ENCODE data around the gene ASIC5. TPM values are rescaled to one million over a fixed set of nuclear protein-coding genes. Genes with fewer than 3 reads are reported as not detected.

ASIC5 gene
- total and polyA plus RNA-seq, 7 experiments from 2014 or later, result not detected

DNA sequence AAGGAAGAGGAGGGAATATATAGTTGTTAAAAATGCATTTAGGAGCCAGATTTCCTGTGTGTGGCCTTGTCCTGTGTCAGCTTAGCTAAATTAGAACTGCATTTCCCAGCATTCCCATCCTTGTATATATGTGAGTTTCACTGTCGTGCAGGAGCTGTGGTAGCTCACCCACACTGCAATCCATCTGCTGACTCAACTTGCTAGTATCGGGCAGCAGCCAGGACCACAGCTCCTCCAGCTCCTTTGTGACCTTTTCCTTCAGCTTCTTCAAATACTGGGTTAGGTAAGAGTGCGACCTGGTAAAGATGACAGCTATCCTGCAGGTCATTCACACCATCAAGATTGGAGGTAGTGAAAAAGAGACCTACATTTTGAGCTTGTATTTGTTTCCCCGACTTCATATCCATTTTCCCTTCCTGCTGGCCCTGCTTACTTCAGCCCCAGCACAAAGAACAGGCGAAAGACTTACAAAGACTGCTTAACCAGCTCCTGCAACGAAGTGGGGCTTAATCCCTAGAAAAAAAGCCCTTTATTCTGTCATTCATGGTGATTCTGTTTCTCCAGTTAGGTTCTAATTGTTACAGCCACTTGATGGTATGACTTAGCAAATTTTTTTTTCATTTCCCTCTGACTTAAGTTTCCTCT is 11.4 kb downstream of the ASIC5 start:
- peaks cover 2 to 27% (median 13%) of the 10 kb centered on the region in 5 donors for H3K27me3 Mint-ChIP-seq
- ChIA-PET CTCF (no interaction called here), POLR2A (no interaction called here)
- H3K9me3 Mint-ChIP-seq, result peaks cover 0 to 9% (median 0%) of the 10 kb centered on the region in 11 donors
- Histone ChIP-seq H3K36me3 (ENCODE audit: control insufficient read depth in 2 of 3, insufficient read depth in 3 of 3, low read length in 3 of 3) (no peaks in the 10 kb centered on the region), H3K27ac (ENCODE audit: low read depth, low read length) (no peak overlapping the region), H3K4me1 (ENCODE audit: control insufficient read depth in 2 of 2, insufficient read depth in 2 of 2, low read length in 2 of 2) (no peaks in the 10 kb centered on the region), H3K9me3 (ENCODE audit: control insufficient read depth in 2 of 3, low read length in 3 of 3) (no peaks in the 10 kb centered on the region), H3K27me3 (ENCODE audit: control insufficient read depth in 2 of 2, insufficient read depth in 2 of 2, low read length in 2 of 2) (no peaks in the 10 kb centered on the region), H3K4me3 (ENCODE audit: low read length) (no peak overlapping the region)
- no peak overlapping the region for H3K4me3 Mint-ChIP-seq
- H3K27ac Mint-ChIP-seq, result no peak overlapping the region
- intact Hi-C loops (cut with micrococcal nuclease), result no loop called here
- H3K4me1 Mint-ChIP-seq, result no peaks in the 10 kb centered on the region
- ATAC-seq (no peak), DNase-seq (no peak)
- H3K36me3 Mint-ChIP-seq, result no peaks in the 10 kb centered on the region

DNA sequence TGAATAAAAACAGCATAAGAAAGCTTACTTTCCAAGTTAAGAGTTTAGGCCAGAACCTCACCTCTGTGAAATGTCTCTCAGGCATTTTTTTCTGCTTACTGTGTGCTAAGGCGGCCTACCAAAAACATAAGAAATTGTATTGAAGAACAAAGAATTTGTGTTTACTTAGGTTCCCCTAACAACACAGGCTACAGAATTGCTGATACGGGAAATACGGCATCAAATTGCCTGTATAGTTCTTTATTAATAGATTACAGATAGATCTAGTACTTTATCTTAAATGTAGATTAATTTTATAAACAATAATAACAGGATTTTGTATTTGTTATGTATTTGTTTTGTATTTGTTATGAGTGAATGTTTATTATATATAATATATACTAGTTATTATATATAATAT is 12.9 kb downstream of the ASIC5 start:
- intact Hi-C loops (cut with micrococcal nuclease), result no loop called here
- CTCF ChIA-PET, result no interaction called here
- Mint-ChIP-seq H3K27me3 (peaks cover 0 to 28% (median 7%) of the 10 kb centered on the region in 5 donors), H3K27ac (no peak overlapping the region), H3K4me1 (no peaks in the 10 kb centered on the region), H3K9me3 (peaks cover 0 to 12% (median 0%) of the 10 kb centered on the region in 11 donors), H3K36me3 (no peaks in the 10 kb centered on the region), H3K4me3 (no peak overlapping the region)
- Histone ChIP-seq H3K4me1 (ENCODE audit: control insufficient read depth in 2 of 2, insufficient read depth in 2 of 2, low read length in 2 of 2) (no peaks in the 10 kb centered on the region), H3K36me3 (ENCODE audit: control insufficient read depth in 2 of 3, insufficient read depth in 3 of 3, low read length in 3 of 3) (no peaks in the 10 kb centered on the region), H3K27ac (ENCODE audit: low read depth, low read length) (no peak overlapping the region), H3K4me3 (ENCODE audit: low read length) (no peak overlapping the region), H3K27me3 (ENCODE audit: control insufficient read depth in 2 of 2, insufficient read depth in 2 of 2, low read length in 2 of 2) (no peaks in the 10 kb centered on the region), H3K9me3 (ENCODE audit: control insufficient read depth in 2 of 3, low read length in 3 of 3) (no peaks in the 10 kb centered on the region)
- ATAC-seq (no peak), DNase-seq (no peak)
- POLR2A ChIA-PET, result no interaction called here

DNA sequence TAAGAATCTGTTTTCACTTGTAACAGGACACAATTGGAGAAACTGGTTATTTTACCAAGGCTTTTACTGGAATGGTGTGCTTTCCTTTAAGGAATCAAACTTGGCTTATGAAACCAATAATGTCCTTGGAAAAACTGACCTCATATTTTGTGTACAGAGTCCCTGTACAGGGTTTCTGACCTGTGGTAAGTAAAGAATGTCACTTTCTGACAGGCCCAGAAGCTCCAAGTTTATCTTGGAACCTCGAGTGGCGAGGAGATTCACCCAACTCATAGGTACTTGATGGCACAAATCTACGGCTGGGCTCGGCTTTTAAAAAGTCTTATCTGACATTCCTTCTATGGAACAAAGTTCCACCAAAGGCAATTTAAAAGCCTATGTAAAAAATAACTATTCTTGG is 17.0 kb downstream of the ASIC5 start:
- Histone ChIP-seq H3K4me1 (ENCODE audit: control insufficient read depth in 2 of 2, insufficient read depth in 2 of 2, low read length in 2 of 2) (no peaks in the 10 kb centered on the region), H3K27me3 (ENCODE audit: control insufficient read depth in 2 of 2, insufficient read depth in 2 of 2, low read length in 2 of 2) (no peaks in the 10 kb centered on the region), H3K36me3 (ENCODE audit: control insufficient read depth in 2 of 3, insufficient read depth in 3 of 3, low read length in 3 of 3) (no peaks in the 10 kb centered on the region), H3K4me3 (ENCODE audit: low read length) (no peak overlapping the region), H3K9me3 (ENCODE audit: control insufficient read depth in 2 of 3, low read length in 3 of 3) (no peaks in the 10 kb centered on the region), H3K27ac (ENCODE audit: low read depth, low read length) (no peak overlapping the region)
- ATAC-seq, result no peak
- Mint-ChIP-seq H3K27me3 (peaks cover 0 to 12% (median 0%) of the 10 kb centered on the region in 5 donors), H3K4me1 (no peaks in the 10 kb centered on the region), H3K27ac (no peak overlapping the region), H3K4me3 (no peak overlapping the region), H3K9me3 (peaks cover 0 to 12% (median 0%) of the 10 kb centered on the region in 11 donors), H3K36me3 (no peaks in the 10 kb centered on the region)
- POLR2A ChIA-PET, result no interaction called here
- intact Hi-C loops (cut with micrococcal nuclease), result no loop called here
- DNase-seq, result no peak
- CTCF ChIA-PET, result no interaction called here

- intact Hi-C loops (cut with micrococcal nuclease), result no loop called here
- no peak overlapping the region for H3K27ac Mint-ChIP-seq
- DNase-seq (no peak), ATAC-seq (no peak)
- ChIA-PET CTCF (no interaction called here), POLR2A (no interaction called here)
- peaks cover 0 to 21% (median 0%) of the 10 kb centered on the region in 5 donors for H3K27me3 Mint-ChIP-seq
- Histone ChIP-seq H3K27me3 (ENCODE audit: control insufficient read depth in 2 of 2, insufficient read depth in 2 of 2, low read length in 2 of 2) (no peaks in the 10 kb centered on the region), H3K9me3 (ENCODE audit: control insufficient read depth in 2 of 3, low read length in 3 of 3) (no peaks in the 10 kb centered on the region), H3K27ac (ENCODE audit: low read depth, low read length) (no peak overlapping the region), H3K4me3 (ENCODE audit: low read length) (no peak overlapping the region), H3K4me1 (ENCODE audit: control insufficient read depth in 2 of 2, insufficient read depth in 2 of 2, low read length in 2 of 2) (no peaks in the 10 kb centered on the region), H3K36me3 (ENCODE audit: control insufficient read depth in 2 of 3, insufficient read depth in 3 of 3, low read length in 3 of 3) (no peaks in the 10 kb centered on the region)
- H3K4me3 Mint-ChIP-seq, result no peak overlapping the region
- H3K36me3 Mint-ChIP-seq, result no peaks in the 10 kb centered on the region
- no peaks in the 10 kb centered on the region for H3K4me1 Mint-ChIP-seq
- peaks cover 0 to 12% (median 0%) of the 10 kb centered on the region in 11 donors for H3K9me3 Mint-ChIP-seq
These were observed 19.1 kb downstream of the ASIC5 start for GRCh38 chr4:155846929-155847328.

DNA sequence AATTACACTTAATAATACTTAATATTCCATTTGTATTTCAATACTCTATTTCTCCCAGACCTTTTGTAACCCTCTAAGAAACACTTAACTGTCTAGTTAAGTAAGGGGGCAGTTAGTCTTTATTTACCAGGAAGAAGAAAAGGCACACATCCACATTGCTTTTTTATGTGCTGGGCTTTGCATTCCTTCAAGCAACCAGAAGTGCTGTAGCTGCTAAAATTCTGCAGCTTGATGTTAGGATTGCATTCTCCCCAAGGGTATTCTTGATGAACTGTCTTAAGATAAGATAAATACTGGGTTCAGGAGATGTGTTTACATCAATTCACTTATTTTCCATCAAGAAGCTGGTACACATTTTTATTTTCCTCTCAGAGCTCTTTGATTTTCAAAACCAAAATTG is 24.0 kb downstream of the ASIC5 start:
- H3K4me1 Mint-ChIP-seq, result no peaks in the 10 kb centered on the region
- ChIA-PET CTCF (no interaction called here), POLR2A (interaction anchor here (0.5 kb wide), 1 partner anchor 271 kb away, joined by 3 read pairs; no protein-coding TSS in a partner anchor)
- H3K27me3 Mint-ChIP-seq, result peaks cover 0 to 17% (median 12%) of the 10 kb centered on the region in 5 donors
- Histone ChIP-seq H3K36me3 (ENCODE audit: control insufficient read depth in 2 of 3, insufficient read depth in 3 of 3, low read length in 3 of 3) (no peaks in the 10 kb centered on the region), H3K27ac (ENCODE audit: low read depth, low read length) (no peak overlapping the region), H3K4me1 (ENCODE audit: control insufficient read depth in 2 of 2, insufficient read depth in 2 of 2, low read length in 2 of 2) (no peaks in the 10 kb centered on the region), H3K27me3 (ENCODE audit: control insufficient read depth in 2 of 2, insufficient read depth in 2 of 2, low read length in 2 of 2) (no peaks in the 10 kb centered on the region), H3K4me3 (ENCODE audit: low read length) (no peak overlapping the region), H3K9me3 (ENCODE audit: control insufficient read depth in 2 of 3, low read length in 3 of 3) (no peaks in the 10 kb centered on the region)
- peaks cover 0 to 1% (median 0%) of the 10 kb centered on the region in 11 donors for H3K9me3 Mint-ChIP-seq
- no peaks in the 10 kb centered on the region for H3K36me3 Mint-ChIP-seq
- H3K4me3 Mint-ChIP-seq, result no peak overlapping the region
- DNase-seq (no peak), ATAC-seq (no peak)
- intact Hi-C loops (cut with micrococcal nuclease), result no loop called here
- no peak overlapping the region for H3K27ac Mint-ChIP-seq

GRCh38 chr4:155837203-155837796 is 28.8 kb downstream of the ASIC5 start:
- intact Hi-C loops (cut with micrococcal nuclease), result no loop called here
- Histone ChIP-seq H3K4me3 (ENCODE audit: low read length) (no peak overlapping the region), H3K4me1 (ENCODE audit: control insufficient read depth in 2 of 2, insufficient read depth in 2 of 2, low read length in 2 of 2) (no peaks in the 10 kb centered on the region), H3K27ac (ENCODE audit: low read depth, low read length) (no peak overlapping the region), H3K9me3 (ENCODE audit: control insufficient read depth in 2 of 3, low read length in 3 of 3) (no peaks in the 10 kb centered on the region), H3K36me3 (ENCODE audit: control insufficient read depth in 2 of 3, insufficient read depth in 3 of 3, low read length in 3 of 3) (no peaks in the 10 kb centered on the region), H3K27me3 (ENCODE audit: control insufficient read depth in 2 of 2, insufficient read depth in 2 of 2, low read length in 2 of 2) (peaks cover 0 to 2% of the 10 kb centered on the region in 2 donors)
- Mint-ChIP-seq H3K4me1 (no peaks in the 10 kb centered on the region), H3K27me3 (peaks cover 0 to 17% (median 6%) of the 10 kb centered on the region in 5 donors), H3K27ac (no peak overlapping the region), H3K36me3 (no peaks in the 10 kb centered on the region), H3K9me3 (no peaks in the 10 kb centered on the region), H3K4me3 (no peak overlapping the region)
- CTCF ChIA-PET, result no interaction called here
- no peak for ATAC-seq
- DNase-seq, result no peak
- POLR2A ChIA-PET, result no interaction called here

DNA sequence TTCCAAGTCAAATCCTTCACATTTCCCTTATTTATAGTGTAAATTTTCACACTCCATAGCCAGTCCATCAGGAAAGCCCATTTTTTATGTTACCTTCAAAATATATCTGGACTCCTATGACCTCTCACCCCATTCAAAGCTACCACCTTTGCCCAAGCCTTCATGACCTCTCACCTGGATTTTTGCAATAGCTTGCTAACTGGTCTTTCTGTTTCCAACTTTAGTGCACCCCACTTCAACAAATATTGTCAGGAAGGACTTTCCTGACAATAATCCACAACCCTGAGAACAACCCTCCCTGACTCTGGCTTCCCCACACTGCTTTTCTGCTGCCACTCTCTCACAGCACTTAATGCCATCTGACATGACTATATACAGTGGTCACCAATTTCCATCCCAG is 33.4 kb downstream of the ASIC5 start:
- H3K4me3 Mint-ChIP-seq, result no peak overlapping the region
- CTCF ChIA-PET, result interaction anchor here (0.7 kb wide), 1 partner anchor 20 kb away, joined by 3 read pairs; no protein-coding TSS in a partner anchor

More for the DNA sequence above, 33.4 kb downstream of the ASIC5 start:
- Mint-ChIP-seq H3K4me1 (no peaks in the 10 kb centered on the region), H3K9me3 (no peaks in the 10 kb centered on the region), H3K27me3 (peaks cover 0 to 4% (median 1%) of the 10 kb centered on the region in 5 donors), H3K27ac (no peak overlapping the region), H3K36me3 (no peaks in the 10 kb centered on the region)
- no peak overlapping the region for H3K4me3 ChIP-seq (ENCODE audit: low read length)
- no peaks in the 10 kb centered on the region for H3K36me3 ChIP-seq (ENCODE audit: control insufficient read depth in 2 of 3, insufficient read depth in 3 of 3, low read length in 3 of 3)
- H3K27me3 ChIP-seq (ENCODE audit: control insufficient read depth in 2 of 2, insufficient read depth in 2 of 2, low read length in 2 of 2), result peaks cover 0 to 2% of the 10 kb centered on the region in 2 donors
- no peak overlapping the region for H3K27ac ChIP-seq (ENCODE audit: low read depth, low read length)
- POLR2A ChIA-PET, result no interaction called here
- no peaks in the 10 kb centered on the region for H3K4me1 ChIP-seq (ENCODE audit: control insufficient read depth in 2 of 2, insufficient read depth in 2 of 2, low read length in 2 of 2)
- ATAC-seq (no peak), DNase-seq (no peak)
- intact Hi-C loops (cut with micrococcal nuclease), result no loop called here
- H3K9me3 ChIP-seq (ENCODE audit: control insufficient read depth in 2 of 3, low read length in 3 of 3), result no peaks in the 10 kb centered on the region
